GM21825 (cell line): ENCODE measurements around the gene RIBC2.

Experiments used
- ATAC-seq: cut with Tn5 transposase; IDR thresholded peaks from one replicate; pipeline ENCODE4 v1.9.1; 2021; ENCODE audit warnings: mild to moderate bottlenecking, moderate library complexity; ENCODE audit not compliant: unreplicated experiment

Gene RIBC2

DNA sequence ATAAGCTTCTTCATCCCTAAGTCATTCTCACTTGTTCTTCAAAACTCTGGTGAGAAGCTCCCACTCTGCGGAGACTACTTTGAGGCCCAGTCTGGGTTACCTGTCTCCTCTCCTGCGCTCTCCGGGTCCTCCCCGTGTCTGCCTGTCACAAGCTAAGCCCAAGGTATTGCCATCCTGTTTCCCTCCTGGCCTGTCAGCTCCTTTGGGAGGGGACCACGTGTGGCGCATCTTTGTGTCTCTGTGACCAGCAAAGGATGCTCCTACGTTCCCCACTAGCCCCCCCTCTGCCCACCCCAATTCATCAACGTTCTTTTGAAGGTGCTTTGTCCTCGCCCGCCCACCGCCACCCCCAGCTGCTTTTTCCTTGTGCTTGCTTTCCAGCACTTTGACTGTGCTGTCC lies 57.4 kb downstream of the RIBC2 start:
- no peak for ATAC-seq

DNA sequence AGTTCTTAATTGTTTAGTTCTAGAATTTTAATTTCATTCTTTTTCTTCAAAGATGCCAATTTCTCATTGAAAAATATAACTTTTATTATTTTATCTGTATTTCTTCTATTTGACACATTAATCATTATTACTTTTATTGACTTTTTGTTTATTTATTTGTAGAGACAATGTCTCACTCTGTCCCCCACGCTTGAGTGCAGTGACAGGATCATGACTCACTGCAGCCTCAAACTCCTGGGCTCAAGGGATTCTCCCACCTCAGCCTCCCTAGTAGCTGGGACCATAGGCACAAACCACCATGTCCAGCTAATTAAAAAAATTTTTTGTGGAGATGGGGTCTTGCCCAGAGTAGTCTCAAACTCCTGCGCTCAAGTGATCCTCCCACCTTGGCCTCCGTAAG lies 58.9 kb downstream of the RIBC2 start:
- ATAC-seq, result no peak

DNA sequence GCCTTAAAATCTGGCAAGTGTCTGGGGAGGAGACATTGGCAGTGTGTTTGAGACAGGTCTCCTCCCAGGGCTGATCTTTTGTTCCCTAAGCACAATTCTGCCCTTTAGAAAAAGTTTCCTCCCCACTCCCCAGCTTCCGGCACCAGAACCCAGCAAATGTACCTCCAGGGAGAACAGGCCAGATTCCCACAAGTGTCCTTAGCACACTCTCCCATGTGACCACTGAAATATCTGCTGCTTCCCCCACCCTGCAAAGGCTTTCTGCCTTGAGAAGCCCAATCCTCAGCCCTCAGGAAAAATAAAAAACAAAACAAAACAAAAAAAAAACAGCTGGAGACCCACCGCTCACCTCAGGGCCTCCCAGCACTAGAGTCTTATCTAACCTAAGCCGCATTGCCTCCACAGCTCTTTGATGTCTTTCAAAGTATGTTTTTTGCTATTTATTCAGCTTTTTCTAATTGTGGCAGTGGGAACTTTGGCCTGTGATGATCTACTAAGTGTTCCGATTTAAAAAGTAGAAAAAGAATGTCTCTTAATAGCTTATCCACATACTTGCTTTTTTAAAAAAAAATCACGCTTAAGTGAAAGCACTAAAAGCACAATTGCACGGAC lies 60.2 kb downstream of the RIBC2 start:
- ATAC-seq, result no peak

DNA sequence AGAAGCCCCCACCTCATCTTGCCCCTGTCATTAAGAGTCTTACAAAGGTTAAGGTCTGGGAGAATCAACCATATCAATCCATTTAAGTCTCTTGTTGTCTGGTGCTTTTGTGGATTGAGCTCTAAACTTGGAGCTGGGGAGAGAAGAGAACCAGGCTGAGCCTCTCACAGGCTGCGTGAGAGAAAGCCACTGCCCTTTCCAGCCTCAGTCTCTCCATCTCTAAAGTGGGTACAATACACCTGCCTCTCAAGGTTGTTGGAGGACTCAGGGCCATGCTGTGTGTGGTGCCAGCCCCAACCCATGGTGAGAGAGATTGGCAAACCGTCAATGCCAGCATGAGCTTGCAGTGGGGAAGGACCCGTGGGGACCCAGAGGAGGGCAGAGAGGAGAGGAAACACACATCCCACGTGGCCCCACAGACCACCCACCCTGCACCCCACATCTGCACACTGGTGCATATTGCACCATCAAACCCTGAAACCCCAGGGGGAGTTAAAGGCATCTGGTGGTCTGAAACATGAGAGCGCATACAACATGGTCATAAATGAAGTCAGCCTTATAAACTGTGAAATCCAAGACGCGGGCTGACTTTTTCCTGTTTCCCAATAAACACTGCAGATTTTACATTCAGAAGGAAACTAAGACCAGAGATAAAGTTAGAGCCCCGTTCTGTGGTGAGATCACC lies 61.7 kb downstream of the RIBC2 start:
- no peak for ATAC-seq

DNA sequence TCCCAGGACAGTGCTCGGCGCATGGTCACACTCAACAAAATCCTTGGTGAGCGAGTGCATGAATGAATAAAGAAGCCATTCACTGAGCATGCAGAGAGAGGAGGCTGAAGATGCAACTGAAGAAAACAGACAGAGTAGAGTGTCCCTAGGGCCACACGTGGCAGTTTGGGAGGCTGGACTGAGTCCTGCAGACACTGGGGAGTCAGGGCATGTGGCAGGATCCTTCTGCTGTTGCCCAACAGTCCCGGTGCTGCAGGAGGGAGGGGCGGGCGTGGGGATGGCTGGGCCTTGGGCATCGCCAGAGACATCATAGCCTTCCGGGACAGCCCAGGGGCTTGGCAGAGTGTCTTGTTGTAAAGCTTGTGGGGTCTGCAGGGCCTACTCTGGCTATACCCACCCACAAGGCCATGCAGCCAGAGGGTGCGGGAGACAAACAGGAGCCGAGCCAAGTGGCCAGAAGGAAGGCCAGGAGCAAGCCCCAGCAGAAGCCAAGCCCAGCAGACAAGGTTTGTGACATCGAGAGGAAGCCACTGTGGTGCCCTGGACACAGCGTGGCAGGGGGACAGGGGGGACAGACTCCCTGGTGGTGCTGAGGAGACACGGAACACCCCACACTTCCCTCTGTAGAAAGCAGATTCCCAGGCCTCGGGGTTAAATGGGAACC lies 62.5 kb downstream of the RIBC2 start:
- ATAC-seq, result no peak

DNA sequence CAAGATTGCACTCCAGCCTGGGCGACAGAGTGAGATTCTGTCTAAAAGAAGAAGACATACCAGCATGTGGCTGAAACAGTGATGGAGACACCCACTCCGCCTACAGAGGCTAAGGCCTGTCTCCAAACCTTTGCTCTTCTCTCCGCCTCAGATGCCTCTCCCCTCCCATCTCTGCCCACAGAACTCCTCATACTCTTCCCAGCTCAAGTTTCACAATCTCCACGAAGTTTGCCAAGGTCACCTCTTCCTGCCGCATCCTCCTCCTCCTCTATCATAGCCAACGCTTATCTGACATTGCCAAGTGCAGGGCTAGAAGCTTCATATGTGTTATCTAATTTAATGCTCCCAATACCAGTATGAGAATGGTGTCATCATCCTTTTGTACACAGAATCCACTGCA lies 63.3 kb downstream of the RIBC2 start:
- no peak for ATAC-seq

DNA sequence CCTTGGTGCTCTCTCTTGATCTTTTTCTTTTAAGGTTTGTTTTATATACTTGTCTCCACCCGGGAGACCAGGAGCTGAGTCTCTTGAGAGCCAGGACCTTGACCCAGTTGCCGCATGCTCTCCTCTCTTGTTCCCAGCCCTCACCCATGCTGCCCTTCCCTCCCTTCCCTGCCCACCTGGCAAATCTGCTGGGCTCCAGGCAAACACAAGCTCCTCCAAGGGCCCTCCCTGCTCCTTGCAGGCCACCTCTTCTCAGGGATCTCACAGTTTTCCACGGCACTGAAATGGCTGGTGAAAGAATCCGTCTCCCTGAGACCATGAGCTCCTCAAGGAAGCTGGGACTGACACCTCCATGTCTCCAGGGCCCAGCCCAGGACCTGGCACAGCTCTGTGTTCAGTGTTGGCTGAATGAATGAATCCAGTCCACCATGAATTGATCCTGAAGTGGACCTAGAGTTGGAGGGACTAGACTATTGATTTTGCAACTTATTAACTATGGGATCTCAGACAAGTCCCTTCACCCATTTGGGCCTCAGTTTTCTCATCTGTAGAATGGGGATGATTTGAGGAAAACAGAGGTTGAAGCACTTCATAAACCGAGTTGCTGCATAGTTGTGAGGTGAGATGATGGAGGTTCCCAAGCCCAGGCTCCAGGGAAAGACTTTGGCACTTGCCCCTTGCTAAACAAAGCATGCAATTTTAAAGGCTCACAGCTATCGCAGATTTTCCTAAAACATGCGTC lies 64.0 kb downstream of the RIBC2 start:
- no peak for ATAC-seq

DNA sequence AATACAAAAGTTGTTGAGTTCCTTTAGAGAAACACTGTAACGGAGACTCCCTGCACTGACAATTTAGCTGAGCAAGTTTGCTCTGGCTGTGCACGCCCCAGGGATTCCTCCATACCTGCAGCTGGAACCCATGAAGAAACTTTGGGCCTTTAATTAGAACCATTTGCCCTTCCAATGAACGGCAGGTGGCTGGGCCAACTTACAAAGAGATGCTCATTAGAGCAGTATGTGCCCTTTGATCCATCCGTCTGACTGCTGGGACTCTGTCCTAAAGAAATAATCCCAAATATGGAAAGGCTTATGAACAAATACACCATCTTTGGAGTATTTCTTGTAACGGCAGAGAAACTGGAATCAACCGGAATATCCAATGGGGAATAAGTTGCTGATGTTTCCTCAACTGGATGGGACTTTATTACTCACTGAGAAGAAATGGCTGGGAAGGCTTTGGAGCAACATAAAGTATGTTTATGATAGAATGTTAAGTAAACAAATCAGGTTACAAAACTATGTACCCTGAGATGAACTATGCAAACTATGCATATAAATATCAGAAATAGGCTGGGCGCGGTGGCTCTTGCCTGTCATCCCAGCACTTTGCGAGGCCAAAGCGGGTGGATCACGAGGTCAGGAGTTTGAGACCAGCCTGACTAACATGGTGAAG lies 64.7 kb downstream of the RIBC2 start:
- ATAC-seq, result no peak

DNA sequence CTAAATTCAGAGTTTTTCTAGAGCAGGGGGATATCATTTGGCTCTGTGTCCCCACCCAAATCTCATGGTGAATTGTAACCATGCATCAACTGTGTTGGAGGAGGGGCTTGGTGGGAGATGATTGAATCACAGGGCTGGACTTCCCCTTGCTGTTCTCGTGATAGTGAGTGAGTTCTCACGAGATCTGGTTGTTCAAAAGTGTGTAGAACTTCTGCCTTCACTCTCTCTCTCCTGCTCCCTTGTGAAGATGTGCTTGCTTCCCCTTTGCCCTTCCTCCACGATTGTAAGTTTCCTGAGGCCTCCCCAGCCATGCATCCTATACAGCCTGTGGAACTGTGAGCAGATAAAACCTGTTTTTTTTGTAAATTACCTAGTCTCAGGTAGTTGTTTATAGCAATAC lies 67.2 kb downstream of the RIBC2 start:
- no peak for ATAC-seq

DNA sequence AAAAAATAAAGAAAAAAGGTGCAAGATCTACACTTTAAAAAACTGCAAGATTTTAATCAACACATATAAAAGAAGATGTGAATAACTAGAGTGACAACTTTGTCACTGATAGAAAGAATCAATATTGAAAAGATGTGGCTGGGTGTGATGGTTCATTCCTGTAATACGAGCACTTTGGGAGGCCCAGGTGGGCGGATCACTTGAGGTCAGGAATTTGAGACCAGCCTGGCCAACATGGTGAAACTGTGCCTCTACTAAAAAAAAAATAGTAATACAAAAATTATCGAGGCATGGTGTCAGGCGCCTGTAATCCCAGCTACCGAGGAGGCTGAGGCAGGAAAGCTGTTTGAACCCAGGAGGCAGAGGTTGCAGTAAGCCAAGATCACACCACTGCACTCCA lies 68.2 kb downstream of the RIBC2 start:
- no peak for ATAC-seq
